COLO829 (cell line): ENCODE measurements around the gene FAM200C.

Experiments
- DNase-seq: peaks from one replicate; pipeline ENCODE4 v3.0.0; 2012; ENCODE audit warnings: low spot score

The FAM200C gene

GRCh38 chr5:160419458-160420330 is 19.8 kb upstream of the FAM200C start:
- no peak for DNase-seq

DNA sequence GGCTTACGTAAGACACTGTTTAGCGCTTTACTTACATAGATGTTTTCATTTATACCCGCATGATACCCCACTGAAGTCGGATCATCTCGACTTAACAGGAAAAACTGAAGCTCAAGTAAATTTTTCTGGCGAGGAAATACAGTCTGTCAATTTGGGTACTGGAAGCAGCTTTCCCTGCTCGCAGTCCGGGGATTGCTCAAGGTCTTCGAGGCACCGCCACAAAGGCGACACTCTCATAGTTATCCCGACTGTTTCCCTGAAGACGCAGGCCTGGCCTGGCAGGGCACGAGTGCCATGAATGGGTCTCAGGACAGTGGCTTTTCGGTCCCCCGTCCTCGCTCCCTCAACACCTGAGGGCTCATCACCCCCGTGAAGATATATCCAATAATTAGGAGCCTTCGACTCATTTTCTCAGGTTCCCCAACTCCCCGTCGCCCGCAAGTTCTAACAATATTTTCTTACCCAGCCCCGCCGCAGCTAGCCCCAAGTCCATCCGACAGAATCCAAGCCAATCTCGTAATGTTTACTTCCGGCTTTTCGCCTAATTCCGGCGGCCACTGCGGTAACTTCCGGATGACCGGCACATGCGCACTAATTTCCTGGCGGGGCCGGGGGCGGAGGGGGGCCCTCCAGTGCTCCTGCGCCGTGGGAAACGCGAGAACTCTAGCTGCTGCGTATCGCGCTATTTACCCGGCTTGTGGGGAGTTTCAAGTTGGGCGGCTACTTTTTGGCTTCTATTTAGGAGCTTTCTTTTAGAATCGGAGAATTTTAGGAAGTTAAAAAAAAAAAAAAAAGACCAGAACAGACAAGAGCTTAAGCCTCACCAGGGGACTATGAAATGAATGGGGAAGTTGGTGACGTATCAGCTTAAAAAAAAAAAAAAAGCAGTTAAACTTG is 19.0 kb upstream of the FAM200C start, which contains the start of gene SLU7:
Gene SLU7, minus strand, starts transcription at position 521 of the 897 bp plus-strand sequence. CDS start 3,787 bp downstream, outside the sequence.
- peak; percentile 96 for DNase-seq

DNA sequence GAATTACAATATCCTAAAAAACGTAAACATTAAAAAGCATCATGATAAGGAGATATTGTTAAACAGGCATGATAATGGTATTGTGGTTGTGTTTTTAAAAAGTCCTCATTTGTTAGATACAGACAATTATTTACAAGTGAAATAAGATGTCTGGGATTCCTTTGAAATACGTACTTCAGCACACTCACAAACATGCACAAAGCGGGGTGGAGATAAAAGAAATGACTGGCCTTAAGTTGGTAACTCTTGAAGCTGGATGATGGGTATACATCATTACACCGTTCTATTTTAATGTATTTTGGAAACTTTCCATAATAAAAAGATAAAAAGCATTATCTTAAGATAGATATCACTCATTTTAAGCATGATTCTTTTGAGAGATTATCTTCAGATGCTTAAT is 1.0 kb downstream of the FAM200C start:
- no peak for DNase-seq

- DNase-seq = no peak
Measured at GRCh38 chr5:160397492-160397891, 2.4 kb downstream of the FAM200C start.

DNA sequence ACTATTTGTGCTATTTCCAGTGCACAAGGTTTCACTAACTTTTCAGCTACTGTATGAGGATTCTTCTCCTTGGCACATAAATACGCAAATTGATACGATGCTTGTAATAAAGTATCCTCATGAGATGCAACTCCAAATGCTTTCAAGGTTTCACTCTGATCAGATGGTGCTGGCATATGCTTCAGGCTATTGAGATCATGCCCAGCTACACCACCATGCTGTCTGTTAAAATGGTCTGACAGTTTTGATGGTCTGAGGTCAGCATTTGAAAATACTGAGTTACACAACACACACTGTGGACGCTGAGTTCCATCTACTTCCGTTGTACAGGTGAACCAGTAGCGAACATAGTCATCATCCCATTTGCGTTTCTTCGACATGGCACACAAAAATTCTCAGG is 4.7 kb downstream of the FAM200C start:
- DNase-seq = no peak

DNA sequence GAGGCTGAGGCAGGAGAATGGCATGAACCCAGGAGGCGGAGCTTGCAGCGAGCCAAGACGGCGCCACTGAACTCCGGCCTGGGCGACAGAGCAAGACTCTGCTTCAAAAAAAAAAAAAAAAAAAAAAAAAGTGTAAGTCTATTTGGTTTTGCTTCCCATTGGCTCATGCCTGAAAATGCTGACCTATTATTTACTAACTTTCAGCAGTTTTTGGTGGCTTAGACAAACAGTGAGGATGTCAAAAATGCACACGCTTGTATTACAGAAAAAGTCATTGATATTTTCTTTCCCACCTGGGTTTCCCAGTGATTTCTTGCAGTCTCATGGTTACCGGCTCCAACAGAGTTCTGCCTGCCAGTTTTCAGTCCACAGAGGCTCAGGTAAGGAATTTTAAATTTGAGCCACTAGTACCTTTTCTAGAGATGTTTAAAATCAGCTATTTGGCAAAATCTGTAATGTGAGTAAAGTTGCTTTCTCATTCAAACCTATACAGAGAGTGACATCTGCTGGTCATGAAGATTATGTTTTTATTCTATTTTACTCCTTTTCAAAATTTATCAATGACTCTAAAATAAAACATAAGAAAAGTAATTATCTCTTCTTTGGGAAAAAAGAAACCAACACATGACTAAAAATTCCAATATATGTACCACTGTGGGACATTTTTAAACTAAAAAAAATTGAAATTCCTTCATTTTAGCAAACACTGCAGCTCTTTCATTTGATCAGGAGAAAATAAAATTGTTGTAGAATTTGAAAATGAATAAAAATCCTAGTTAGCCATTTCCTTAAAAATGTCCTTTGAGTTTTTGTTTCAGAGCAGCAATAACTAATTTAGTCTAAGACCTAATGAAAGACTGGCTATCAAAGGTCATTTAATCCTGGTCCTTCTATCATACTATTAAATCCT is 8.8 kb downstream of the FAM200C start:
- no peak for DNase-seq

DNA sequence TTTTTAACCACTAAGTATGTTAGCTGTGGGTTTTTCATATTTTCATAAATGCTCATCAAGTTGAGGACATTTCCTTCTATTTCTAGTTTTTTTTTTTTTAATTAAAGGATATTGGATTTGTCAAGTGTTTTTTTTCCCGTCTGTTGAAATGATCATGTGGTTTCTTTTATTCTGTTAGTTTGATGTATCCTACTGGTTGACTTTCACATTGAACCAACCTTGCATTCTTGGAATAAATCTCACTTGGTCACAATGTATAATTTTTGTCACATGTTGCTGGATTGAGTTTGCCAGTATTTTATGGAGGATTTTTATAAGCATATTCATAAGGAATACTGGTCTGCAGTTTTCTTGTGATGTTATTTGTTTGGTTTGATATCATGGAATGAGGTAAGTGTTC is 12.4 kb downstream of the FAM200C start:
- DNase-seq = no peak

DNA sequence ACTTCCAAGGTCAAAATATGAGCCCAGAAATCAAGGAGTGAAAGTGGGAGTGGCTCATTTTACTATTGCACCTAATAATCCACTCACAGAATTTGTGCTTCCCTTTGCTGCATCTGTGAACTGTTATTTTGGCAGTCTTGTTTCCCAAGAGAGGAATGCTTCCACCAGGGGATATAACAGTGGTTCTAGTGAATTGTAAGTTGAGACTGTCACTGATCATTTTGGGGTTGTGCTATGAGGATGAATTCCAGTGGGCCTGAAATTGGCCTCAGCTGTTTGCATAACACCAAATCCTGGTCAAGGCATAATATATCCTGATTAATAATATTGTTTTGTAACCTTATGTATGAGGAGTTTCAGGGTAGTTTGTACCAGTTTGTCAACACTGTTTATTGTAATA is 14.4 kb downstream of the FAM200C start:
- DNase-seq = no peak

GRCh38 chr5:160384681-160385080 is 15.2 kb downstream of the FAM200C start:
- no peak for DNase-seq

DNA sequence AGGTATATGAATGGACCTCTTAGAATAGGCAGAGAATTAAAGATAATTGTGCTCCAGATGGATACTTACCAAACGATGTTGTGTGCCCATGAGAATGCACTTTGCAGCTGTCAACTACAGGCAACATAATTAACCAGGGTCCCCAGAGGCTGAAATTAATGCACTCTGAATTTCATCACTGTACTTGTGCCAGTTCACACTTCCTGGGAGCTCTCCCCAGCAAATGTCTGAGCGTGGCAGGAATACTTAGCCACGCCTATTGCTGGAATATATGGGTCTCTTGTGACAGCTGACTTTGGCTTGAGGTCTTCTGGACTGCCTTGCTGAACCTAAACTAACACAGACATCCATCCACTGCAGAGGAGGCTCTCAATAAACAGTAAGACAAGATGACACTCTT is 17.5 kb downstream of the FAM200C start:
- DNase-seq = no peak

DNA sequence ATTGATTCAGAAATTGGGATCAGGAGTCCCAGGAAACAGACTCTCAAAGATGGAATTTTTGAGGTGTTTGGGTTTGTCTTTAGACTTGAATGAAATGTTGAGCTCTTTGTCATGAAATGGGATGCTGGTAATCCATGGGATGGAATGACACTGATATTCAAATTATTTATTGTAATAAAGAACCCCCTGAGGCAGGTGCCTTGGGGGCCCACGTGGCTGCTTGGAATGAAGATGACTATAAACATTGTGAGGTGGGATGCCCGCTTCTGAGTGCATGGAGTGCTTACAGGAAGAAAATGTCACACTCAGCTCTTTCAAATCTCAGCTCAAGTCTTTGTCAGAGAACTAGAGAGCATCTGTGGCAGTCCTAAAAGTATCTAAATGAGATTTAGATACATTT is 19.8 kb downstream of the FAM200C start:
- DNase-seq = no peak

- DNase-seq = no peak
Measured at GRCh38 chr5:160379511-160379910, 20.3 kb downstream of the FAM200C start.

- DNase-seq = no peak
Measured at GRCh38 chr5:160378330-160378729, 21.5 kb downstream of the FAM200C start.

GRCh38 chr5:160377651-160378050 is 22.2 kb downstream of the FAM200C start:
- DNase-seq = no peak

DNA sequence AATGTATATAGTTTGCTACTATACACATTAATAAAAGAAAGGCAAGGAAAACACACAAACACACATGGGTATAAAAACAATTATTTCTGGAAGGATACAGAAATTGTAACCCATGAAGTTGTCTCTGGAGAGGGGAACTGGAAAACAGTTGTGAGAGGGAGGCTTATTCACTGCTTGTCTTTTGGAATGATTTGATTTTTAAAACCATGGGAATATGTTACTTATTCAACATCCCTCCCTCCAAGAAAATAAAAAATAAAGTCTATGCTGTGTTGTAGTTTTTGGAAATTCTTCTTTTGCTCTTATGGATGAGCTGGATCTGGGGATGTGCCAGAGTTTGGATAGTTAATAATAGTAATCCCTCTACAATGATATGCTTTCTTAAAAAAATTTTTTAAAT is 23.4 kb downstream of the FAM200C start:
- no peak for DNase-seq

DNA sequence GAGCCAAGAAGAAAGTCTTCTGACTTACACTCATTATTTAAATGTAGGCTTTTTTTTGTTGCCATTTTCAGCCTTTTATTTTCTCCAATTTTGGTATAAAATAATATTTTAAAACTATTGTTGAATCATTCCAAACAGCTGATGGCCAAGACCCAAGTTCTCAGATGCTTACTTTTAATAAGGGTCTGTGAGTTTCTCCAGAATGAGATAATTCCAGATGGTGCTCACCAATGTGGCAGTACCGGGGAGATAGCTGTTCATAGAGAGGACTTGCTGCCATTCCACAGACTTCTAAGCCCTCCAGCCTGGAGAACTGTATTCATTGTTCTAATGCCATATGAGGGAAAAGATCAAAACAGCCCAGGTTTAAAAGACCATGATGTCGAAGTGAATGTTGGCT is 24.2 kb downstream of the FAM200C start:
- no peak for DNase-seq

GRCh38 chr5:160375166-160375565 is 24.7 kb downstream of the FAM200C start:
- DNase-seq = no peak

GRCh38 chr5:160371294-160371693 is 28.6 kb downstream of the FAM200C start:
- no peak for DNase-seq

DNA sequence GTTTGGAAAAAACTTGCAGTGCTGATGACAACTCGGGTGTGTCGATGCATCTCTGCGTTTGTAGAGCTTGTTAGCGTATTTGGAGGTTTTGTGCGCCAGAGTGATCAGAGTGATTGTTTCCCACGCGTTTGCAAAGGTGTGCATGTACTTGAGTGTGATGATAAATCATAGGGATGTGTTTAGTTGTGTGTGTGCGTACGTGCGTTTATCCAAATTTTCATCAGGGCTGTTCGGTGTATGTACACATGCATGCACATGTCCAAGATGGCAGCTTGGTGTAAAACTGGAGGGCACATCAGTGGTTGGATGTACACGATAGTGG is 29.2 kb downstream of the FAM200C start:
- no peak for DNase-seq

DNA sequence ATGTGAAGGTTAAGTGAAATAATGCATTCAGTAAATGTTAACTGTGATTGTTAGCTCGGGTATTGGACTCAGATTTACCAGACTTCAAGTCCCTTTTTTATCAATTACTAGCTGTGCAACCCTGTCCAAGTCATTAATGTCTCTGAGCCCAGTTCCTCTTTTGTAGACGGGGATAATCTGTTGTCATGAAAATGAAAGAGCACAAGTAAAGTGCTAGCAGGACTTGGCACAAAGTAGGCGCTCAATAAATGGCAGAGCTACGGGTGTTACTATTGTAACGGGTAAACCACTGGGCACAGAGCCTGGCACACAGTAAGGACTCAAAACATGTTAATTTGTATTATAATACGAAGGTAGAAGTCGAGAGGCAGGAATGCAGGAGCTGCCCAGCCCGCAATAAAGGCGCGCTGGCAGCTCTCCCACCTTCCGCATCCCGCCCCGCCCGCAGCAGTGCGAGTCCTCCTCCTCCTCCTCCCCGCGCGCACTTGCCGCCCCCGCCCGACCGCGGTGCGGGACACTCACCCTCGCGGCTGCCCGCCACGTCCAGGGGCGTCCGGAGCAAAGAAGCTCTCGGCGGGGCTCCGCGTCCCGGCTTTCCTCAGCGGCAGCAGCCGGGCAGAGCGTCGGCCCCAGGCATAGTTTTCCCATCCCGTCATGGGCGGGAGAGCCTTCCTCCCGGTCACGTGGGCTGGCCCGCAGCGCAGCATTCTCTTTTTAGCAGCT is 29.7 kb downstream of the FAM200C start, which contains the start of gene C1QTNF2:
Gene C1QTNF2, minus strand, starts transcription at position 637 of the 723 bp plus-strand sequence. CDS start 15,615 bp downstream, outside the sequence.
- DNase-seq = peak; percentile 28

- DNase-seq = no peak
Measured at GRCh38 chr5:160367885-160368284, 32.0 kb downstream of the FAM200C start.
